ENCODE results near the gene ANKRD13A.

The ANKRD13A gene

DNA sequence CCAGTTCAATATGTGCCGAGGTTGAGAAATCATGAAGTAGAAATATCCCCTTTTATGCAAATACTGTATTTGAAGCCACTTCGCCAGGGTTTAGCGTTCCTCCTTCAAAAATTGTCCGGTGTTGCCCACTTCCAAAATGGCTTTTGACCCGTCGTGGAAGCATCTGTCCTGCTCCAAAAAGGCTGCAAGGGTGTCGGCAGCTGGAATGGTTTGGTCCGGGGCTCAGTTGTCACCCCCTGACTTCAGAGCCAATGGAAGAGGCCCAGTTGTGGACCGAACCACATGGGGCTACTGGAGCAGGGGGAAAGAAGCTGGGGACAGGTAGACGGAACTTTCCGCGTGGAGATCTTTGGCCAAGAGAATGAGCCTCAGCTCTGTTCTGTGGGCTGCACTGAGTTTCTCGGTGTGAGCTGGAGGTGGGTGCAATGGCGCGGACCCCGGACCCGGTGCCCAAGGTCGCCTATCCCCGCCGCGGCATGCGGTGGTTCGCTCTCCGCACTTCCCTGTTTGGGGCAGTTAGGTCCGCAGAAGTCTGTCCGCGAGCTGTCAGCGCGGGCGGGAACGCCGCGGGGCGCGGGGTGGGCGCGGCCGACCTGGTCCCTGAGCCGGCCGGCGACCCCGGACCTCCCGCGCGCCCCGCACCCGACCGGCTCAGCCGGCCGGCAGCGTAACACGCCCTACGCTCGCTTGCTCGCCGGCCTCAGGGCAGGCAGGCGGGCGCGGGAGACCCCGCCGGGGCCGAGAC is at the start of gene ANKRD13A:
TSS of gene ANKRD13A (plus strand) at position 527 of the 745 bp plus-strand sequence. CDS start 259 bp downstream, outside the sequence.
- DNase-seq, result peak; percentile 86

DNA sequence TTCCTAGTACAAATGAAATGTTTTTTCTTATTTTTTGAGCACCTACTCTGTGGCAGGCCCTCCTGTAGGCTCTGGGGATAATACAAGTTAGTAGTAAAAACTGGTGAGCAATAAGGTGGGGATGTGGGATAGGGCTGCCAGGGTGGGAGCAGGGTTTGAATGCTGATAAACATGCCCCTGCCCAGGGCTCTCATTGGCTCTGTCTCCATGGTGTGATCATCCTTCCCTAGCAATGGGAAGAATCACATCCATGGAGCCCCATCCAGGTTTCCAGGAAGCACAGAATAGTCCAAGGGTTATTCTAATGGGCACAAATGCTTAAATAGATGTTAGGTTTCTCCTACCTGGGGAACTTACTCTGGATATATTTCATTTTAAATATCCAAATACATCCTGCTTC is 48.6 kb upstream of the ANKRD13A start:
- no peak for DNase-seq

DNA sequence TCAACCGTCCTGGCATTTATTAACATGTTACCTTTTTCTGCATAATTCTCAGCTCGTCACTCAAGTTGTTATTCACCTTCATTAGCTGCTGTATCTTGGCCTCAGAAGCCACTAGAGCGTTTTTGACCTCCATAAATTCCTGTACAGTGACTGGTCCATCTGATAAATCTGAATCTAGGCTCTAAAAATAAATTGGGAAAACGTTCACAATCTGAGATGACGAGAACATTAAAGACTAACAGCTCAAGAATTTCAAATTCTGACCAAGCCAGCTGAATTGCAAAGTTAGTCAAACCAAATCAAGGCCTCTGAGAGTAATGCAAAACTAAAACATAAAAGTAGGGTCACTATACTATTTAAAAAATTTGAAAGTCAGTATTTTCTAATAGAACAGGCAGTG is 48.1 kb upstream of the ANKRD13A start:
- no peak for DNase-seq

DNA sequence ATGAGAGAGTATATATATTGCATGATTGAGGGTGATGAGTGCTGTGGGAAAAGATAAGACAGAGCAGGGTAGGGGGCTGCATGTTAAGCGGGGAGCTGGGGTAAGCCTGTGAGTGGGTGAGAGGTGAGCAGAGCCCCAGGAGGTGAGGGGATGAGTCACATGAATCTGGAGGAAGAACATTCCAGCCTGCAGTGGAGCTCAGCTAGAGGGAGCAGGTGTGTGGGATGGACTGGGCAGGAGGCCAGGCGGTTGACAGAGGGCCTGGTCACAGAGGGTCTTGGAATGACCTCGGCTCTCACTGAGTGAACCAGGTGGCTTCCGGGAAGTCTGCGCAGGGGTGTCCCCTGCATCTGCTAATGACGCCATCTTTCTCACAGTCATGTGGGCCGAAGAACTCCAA is 47.5 kb upstream of the ANKRD13A start:
- no peak for DNase-seq

DNA sequence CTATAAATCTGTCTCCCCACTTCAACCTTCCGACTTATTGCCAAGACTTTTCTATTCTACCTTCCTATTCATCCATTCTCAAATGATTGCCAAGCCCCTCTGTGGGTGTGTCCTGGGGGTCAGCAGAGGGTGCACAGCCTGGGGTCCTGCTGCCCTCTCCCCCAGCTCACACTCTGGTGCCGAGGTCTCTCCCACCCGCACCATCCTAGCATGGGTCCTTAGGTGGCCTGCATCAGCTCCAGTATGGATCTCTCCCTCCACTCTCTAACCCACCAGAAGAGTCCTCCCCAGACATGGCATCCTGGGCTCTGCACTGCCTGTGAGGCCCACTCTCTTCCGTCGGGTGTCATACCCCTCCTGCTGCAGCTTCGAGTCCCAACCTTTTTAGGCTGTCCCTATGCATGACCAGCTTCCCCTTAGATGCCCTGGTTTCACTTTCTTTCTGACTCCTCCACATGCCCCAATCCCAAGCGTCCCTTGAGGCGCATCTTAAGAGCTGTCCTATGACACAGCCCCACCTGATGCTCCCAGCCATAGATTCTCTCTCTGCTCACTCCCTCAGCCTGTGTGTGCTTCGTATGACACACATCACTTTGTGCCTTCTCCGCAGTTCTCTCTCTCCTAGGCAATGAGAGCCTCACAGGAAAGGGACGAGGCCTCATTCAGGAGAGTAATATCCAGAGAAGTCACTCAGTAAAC is 46.9 kb upstream of the ANKRD13A start:
- no peak for DNase-seq

DNA sequence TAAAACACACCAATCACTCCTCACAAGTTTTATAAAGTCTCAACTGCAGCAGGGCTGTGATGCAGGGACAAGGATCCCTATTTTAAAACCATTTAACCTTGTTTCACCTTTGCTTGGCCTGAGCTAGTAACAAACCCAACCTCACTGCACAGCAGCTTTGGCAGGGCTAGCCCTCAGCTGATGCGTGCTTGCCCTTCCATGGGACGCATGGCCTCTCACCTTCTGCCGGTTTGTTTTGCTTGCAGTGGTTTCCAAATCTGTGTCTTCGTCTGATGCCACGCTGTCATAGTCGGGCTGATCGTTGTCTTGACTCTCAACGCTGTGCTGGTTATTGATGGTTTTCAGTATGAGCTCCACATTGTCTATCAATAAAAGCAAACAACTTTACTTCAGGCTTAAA is 46.4 kb upstream of the ANKRD13A start:
- no peak for DNase-seq

DNA sequence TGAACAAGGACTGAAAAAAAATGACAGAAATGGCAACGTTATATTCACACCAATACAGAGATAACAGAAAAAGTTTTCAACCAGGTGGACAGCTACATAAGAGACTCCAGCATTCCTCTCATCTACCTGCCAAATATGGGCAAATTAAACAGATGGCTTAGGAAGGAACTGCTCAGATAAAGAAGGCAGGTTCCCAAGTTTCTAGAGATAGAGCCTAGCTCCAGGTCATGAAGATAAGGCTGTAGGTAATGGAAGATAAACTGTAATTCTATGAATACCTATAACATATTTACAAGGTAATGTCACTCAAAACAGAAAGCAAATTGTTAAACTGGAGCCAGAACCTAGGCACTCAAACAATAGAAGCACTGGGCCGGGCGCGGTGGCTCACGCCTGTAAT is 45.6 kb upstream of the ANKRD13A start:
- DNase-seq, result no peak

DNA sequence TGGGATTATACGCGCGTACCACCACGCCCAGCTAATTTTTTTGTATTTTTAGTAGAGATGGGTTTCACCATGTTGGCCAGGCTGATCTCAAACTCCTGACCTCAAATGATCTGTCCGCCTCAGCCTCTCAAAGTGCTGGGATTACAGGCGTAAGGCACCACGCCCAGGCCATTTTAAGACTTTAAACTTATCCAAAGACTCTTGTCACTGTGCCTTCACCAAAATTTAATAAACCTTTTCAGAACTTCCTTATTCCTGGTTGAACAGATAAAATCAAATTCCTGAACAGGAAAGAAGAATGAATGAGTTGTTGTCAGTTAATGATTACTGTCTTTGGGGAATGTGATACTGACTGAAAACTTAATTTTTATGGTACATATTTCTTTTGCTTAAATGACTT is 40.9 kb upstream of the ANKRD13A start:
- DNase-seq, result no peak

DNA sequence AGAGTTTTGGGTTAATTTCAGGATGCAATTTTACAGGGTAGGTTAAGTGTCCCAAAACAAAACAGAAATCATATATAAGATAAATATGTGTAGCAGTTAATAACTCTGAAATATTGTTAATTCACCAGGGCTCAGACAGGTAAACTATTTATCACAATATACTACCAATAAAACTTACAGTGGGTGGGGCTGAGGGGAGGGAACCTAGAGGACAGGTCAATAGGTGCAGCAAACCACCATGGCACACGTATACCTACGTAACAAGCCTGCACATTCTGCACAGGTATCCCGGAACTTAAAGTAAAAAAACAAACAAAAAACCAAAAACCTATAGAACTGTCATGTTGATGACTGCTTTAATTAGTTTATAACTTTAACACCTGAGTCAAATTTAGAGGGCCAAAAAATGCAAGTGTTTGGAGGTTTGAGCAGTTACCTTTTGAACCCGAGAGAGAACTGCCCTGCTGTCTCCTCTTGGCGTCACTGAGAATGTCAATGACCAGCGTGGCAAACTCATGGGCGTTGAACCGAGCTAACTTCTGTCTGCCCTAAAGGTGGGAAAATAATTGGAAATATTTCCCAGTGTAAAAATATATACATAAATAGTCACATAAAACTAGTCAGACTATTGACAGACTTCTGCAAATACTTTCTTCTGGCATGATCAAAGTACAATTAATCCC is 39.7 kb upstream of the ANKRD13A start:
- DNase-seq, result no peak

DNA sequence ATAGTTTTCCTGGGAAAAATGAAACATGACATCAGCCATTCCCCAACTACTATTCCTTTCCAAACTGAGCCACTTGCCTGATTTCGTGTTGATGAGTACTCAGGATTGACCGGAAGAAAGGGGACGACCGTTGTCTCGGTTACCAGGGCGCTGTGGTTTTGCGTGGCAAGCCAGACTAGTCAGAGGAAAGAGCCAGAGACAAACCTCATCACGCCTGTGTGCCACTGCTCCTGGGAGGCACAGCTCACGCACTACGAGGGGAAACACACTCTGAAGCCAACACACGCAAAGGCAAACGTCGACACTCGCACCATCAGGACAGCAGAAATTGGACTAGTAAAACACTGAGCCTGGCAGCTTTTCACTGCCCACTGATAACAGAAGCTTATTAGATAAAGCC is 38.0 kb upstream of the ANKRD13A start:
- no peak for DNase-seq

DNA sequence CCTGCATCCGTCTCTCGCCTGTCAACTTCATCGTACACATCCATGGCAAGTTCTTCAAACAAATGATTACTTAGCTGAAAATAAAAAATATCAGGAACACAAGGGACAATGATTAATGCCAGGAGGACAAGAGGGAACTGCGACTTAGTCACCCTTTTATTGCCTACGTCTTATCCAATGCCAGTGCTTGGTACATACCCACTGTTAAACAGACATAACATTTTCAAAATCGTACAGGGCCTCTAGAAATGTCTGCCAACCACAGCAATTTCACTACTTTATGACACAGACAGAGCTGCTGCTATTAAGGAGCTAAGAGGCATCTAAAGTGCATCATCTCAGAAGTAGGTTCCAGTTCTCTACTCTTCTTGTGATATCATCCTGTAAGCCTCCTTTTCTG is 37.6 kb upstream of the ANKRD13A start:
- DNase-seq, result no peak

DNA sequence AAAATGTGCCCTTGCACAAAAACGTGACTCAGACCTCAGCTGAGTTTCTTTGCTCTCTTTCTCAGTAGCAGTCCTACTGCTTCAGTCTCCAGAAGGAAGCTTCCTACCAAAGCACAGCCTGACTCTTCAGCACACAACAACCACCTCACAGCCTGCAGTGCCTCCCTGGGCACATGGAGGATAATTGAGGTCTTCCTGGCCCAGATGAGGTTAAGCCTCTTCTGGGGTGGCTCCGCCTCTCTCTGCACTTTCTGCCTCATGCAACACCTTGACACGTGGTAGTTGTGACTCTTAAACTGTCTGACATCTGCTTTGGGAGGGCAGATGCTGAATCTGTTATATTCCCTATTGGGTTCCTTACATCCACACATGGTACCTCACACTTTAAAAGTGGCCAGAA is 36.8 kb upstream of the ANKRD13A start:
- DNase-seq, result no peak

DNA sequence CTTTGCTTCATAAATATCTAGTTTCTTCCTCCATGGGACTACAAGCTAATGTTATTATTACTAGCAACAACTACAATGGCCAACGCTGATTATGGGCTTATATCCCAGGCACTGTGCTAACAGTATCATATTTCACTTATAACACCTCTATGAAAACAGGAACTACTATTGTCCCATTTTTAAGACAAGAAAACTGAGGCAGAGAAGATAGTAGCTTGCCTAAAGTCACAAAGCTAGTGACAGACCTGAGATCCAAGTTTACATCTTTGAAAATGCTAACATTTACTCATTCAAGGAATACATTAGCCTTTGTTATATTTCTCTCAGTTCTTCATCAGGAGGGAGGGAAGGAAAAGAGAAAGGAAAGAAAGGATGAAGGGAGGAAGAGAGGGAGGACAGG is 35.9 kb upstream of the ANKRD13A start:
- no peak for DNase-seq

DNA sequence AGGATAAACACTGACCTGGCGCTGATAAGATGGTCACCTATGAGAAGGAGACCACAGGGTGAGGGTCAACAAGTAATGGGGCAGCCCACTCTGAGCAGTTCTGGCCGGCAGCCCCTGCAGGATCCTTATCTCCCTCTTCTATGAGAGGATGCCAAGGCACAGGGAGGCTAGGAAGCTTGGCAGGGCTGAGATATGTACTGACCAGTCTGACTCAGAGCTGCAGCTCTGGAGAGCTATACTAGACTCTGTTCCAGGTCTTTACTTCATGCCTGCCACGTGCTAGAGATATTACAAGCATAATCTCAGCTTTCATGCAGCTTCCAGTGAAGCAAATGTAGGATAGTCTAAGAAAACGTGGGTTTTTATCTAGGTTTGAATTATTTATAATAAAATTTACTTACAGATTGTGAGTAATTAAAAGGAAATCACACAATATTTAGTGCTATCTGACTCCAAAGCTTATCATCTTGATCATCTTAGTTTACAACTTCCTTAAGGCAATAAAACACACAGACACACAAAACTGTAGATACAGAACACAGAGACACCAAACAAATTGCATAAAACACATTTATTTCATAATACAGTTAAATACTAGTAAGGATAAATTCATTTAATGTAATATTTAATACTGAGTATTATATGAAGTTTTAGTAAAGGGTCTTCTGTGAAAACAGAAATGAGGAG is 35.3 kb upstream of the ANKRD13A start:
- DNase-seq, result no peak

DNA sequence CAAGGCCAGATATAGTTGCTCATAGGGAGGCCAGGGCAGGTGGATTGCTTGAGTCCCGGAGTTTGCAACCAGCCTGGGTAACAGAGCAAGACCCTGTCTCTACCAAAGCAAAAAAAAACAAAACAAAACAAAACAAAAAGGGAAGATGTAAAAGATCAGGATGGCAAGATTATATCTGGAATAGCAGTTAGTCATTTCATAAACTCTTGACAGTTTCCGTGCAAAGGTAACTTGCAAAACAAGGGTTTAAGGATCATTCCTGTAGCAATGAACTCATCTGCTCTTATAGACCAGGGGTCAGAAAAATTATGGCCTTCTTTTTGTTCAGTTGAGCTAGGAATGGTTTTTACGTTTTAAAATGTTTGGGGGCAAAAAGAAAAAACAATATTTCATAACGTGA is 32.7 kb upstream of the ANKRD13A start:
- DNase-seq, result no peak

DNA sequence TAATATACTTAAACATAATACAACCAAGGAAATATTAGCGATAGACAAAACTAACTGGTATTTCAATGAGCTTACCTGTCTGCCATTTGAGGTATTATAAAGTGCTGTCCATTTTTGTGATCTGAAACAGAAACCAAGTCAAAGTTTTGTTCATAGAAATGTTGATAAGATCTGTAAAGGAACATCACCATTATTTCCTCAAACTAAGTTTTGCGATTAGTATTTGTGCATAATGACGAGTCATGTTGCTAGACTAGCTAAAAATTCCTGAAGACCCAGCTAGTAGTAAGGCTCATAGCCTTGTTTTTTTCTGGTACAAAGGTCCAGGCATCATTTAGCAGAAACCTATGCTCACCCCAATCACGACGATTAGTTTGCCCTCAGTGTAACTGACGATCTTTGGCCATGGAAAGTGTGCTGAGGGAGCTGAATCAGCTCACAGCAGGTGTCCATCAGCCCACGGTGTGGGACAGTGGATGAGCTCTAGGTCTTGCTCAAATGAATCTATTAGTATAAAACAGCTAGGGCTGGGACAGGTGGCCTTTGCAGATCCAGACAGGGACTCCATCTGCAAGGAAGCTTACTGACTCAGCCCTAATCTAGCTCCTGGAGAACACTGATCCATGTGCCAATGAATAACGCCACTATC is 31.7 kb upstream of the ANKRD13A start:
- DNase-seq, result no peak

DNA sequence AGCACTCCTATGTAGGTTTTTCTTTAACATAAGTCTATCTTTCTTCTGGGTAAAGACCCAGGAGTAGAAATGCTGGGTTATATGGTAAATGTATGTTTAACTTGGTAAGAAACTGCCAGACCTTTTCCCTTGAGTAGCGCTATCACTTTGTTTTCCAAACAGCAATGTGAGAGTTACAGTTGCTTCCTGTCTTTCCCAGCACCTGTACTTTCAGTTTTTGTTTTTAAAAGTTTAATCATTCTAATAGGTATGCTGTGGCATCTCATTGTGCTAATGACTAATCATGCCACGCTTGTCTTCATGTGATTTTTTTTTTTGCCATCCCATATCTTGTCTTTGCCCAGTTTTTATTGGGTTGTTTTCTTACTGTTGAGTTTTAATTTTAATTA is 31.2 kb upstream of the ANKRD13A start:
- no peak for DNase-seq

DNA sequence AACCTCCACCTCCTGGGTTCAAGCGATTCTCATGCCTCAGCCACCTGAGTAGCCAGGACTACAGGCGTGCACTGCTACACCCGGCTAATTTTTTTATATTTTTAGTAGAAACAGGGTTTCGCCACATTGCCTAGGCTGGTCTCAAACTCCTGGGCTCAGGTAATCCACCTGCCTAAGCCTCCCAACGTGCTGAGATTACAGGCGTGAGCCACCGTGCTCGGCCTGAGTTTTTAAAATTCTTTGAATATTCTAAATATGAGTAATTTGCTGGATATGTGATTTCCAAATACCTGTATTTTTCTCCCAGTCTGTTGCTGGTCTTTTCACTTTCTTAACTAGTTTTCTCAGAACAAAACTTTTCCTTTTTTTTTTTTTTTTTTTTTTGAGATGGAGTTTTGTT is 30.4 kb upstream of the ANKRD13A start:
- DNase-seq, result no peak

DNA sequence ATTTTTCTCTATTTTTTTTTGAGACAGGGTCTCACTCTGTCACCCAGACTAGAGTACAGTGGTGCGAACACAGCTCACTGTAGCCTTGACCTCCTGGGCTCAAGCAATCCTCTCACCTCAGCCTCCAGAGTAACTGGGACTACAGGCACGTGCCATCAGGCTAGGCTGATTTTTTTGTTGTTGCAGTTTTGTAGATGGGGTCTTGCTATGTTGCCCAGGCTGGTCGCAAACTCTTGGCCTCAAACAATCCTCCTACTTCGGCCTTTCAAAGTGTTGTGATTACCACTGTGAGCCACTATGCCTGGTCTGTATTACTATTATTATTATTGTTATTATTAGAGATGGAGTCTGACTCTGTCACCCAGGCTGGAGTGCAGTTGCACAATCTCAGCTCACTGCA is 26.4 kb upstream of the ANKRD13A start:
- DNase-seq, result no peak

DNA sequence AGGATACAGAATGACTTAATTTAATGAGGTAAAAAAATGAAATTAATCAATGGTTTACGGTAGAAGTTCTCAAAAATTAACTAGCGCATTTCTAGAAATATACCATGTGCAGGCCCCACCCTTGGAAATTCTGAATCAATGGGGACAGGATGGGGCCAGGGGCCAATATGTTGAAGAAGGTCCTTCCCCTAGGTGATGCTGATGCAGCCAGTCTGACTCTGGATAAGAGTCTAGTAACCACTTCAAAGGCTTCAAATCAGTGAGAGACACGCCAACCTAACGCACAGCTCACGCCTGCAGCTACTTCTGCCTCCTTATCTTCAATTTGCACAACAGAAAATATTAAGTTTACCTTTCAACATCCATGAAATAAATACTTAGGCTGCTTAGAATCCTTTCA is 17.9 kb upstream of the ANKRD13A start:
- DNase-seq, result peak; percentile 67

DNA sequence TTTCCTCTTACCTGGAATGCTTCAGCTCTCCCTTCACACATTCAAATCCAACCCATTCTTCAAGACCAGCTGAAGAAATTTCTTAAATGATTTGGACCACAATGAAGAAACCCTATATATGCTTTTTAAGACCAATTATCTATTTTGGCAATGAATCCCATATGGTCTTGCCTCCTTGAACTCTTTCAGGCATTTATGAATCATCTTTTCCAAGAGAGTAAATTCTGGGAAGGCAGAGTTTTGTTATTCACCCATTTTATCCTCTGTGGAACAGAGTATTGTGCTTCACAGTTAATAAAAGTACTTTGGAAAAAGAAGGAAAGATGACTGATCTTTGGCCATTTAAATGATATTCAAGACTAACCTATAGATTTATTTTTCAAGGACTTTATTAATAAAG is 17.0 kb upstream of the ANKRD13A start:
- DNase-seq, result no peak

DNA sequence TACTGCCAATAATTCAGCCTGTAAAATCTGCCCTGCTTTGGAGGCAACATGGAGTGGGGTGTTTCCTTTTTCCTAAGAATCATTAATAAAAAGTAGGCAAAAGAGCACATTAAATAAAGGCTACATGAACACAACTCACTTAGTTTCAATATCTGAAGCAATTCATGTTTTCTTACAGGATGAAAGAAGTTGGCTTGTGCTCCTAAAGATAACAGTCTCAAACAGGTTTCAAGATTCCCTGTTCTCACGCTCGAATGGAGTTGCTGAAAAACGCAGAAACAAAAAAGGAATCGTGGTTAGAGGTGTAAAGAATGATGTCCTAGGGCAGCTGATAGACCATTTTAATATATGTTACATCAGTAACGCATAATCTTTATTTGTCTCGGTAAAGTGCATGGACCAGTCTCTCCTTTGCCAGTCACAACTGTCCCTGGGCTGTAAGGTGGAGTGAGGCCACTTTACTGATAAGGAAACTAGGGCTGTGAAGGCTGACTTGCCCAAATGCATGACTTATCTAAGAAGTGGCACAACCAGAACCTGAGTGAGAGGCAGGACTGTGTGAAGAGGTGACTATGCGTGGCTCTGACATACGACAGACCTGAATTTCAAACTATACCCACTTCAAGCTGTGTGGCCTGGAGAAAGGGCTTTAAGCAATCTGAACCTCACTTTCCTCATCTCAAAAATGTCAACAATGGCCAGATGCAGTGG is 15.6 kb upstream of the ANKRD13A start:
- no peak for DNase-seq
